HepG2 (cell line): Measurements from ENCODE around the gene MAPK12. TPM values are rescaled to one million over a fixed set of nuclear protein-coding genes. Genes with fewer than 3 reads are reported as not detected.

Source experiments
- AKAP8 ChIP-seq: sonication (generic); formaldehyde crosslinking; IDR thresholded peaks from 2 replicates; pipeline ENCODE4 v1.5.1; 2020; ENCODE audit warnings: mild to moderate bottlenecking, missing genetic modification reagents
- ATF4 ChIP-seq, 2 experiments: fragments of 450-650 bp in 1 of 2; sonication (generic) in 1 of 2; formaldehyde crosslinking; IDR thresholded peaks; 2 replicates each; pipeline versions ENCODE4 v1.5.0 to v1.8.0; 2020 to 2022; ENCODE audit warnings: mild to moderate bottlenecking in 1 of 2, missing genetic modification reagents in 1 of 2
- BATF2 ChIP-seq: sonication (generic); formaldehyde crosslinking; IDR thresholded peaks from 2 replicates; pipeline ENCODE4 v1.8.0; 2022; ENCODE audit warnings: mild to moderate bottlenecking, missing genetic modification reagents, moderate library complexity
- CENPX ChIP-seq: sonication (generic); formaldehyde crosslinking; IDR thresholded peaks from 2 replicates; pipeline ENCODE4 v1.9.0; 2021; ENCODE audit warnings: mild to moderate bottlenecking, missing genetic modification reagents, moderate library complexity
- DMAP1 ChIP-seq: IDR thresholded peaks from 2 replicates; pipeline ENCODE4 v1.6.1; 2016
- DMTF1 ChIP-seq: sonication (generic); formaldehyde crosslinking; IDR thresholded peaks from 2 replicates; pipeline ENCODE4 v1.4.0; 2020; ENCODE audit warnings: mild to moderate bottlenecking, missing genetic modification reagents
- GLMP ChIP-seq: sonication (generic); formaldehyde crosslinking; IDR thresholded peaks from 2 replicates; pipeline ENCODE4 v1.9.0; 2021; ENCODE audit warnings: missing genetic modification reagents, mild to moderate bottlenecking, borderline replicate concordance
- HMG20B ChIP-seq: conservative IDR thresholded peaks from 2 replicates; pipeline ENCODE4 v1.6.1; 2016; ENCODE audit warnings: missing genetic modification reagents, missing compliant biosample characterization
- HNF4G ChIP-seq, 2 experiments: sonication (generic) in 1 of 2; formaldehyde crosslinking in 1 of 2; IDR thresholded peaks; 2 replicates each; pipeline versions ENCODE4 v1.4.0 to v1.6.1; 2011 to 2020; ENCODE audit warnings: borderline replicate concordance in 2 of 2, low read depth in 2 of 2, mild to moderate bottlenecking in 2 of 2, low read length in 1 of 2, missing genetic modification reagents in 1 of 2, moderate library complexity in 1 of 2
- KLF13 ChIP-seq: sonication (generic); formaldehyde crosslinking; IDR thresholded peaks from 2 replicates; pipeline ENCODE4 v1.4.0; 2020; ENCODE audit warnings: mild to moderate bottlenecking, missing genetic modification reagents
- MNT ChIP-seq: fragments of 450-650 bp; IDR thresholded peaks from 2 replicates; pipeline ENCODE4 v1.6.1; 2016
- MXD4 ChIP-seq: IDR thresholded peaks from 2 replicates; pipeline ENCODE4 v1.6.1; 2016; ENCODE audit warnings: mild to moderate bottlenecking, missing biosample characterization, missing genetic modification reagents
- NR2F1 ChIP-seq, 2 experiments: fragments of 450-650 bp in 1 of 2; formaldehyde crosslinking in 1 of 2; IDR thresholded peaks; 2 replicates each; pipeline versions ENCODE4 v1.5.0 to v1.6.1; 2016 to 2020; ENCODE audit warnings: mild to moderate bottlenecking in 1 of 2, missing compliant biosample characterization in 1 of 2, missing genetic modification reagents in 1 of 2, moderate library complexity in 1 of 2
- POLR2AphosphoS5 ChIP-seq: IDR thresholded peaks from 2 replicates; pipeline ENCODE4 v1.6.1; 2012; ENCODE audit warnings: low read depth, low read length
- SATB2 ChIP-seq: sonication (generic); formaldehyde crosslinking; IDR thresholded peaks from 2 replicates; pipeline ENCODE4 v1.5.0; 2020; ENCODE audit warnings: missing genetic modification reagents
- SKI ChIP-seq: fragments of 450-650 bp; IDR thresholded peaks from one replicate; pipeline ENCODE4 v1.6.1; 2018; ENCODE audit warnings: mild to moderate bottlenecking; ENCODE audit not compliant: partially characterized antibody
- SP1 ChIP-seq, 2 experiments: fragments of 450-650 bp in 1 of 2; sonication (generic) in 1 of 2; formaldehyde crosslinking in 1 of 2; IDR thresholded peaks; 2 replicates each; pipeline versions ENCODE4 v1.4.0 to v1.6.1; 2016 to 2020; ENCODE audit warnings: missing genetic modification reagents in 1 of 2
- ZNF550 ChIP-seq: sonication (generic); formaldehyde crosslinking; IDR thresholded peaks from 2 replicates; pipeline ENCODE4 v1.4.0; 2020; ENCODE audit warnings: mild to moderate bottlenecking, missing genetic modification reagents, borderline replicate concordance
- ZNF569 ChIP-seq: sonication (generic); formaldehyde crosslinking; IDR thresholded peaks from 2 replicates; pipeline ENCODE4 v1.5.0; 2020; ENCODE audit warnings: mild to moderate bottlenecking, missing genetic modification reagents, moderate library complexity, borderline replicate concordance
- polyA plus RNA-seq, 8 experiments: library from polyadenylated mRNA; depleted of rRNA in 3 of 8; stranded (reverse) in 7 of 8; unstranded in 1 of 8; fragments of >200 nt; fragmentation: Illumina TruSeq in 4 of 8; extraction: Trizol in 4 of 8; gene quantifications; 2 replicates each; pipeline versions ENCODE4 v1.2.1 to v1.2.3, GENCODE V29; 2011 to 2016; ENCODE audit warnings: low read depth in 4 of 8, missing spikeins in 1 of 8, mixed read lengths in 1 of 8; ENCODE audit not compliant: insufficient read depth in 1 of 8
- total RNA-seq, 5 experiments: library from RNA; depleted of rRNA; stranded (reverse); fragments of >200 nt; fragmentation: Illumina TruSeq; extraction: Trizol; gene quantifications; 2 replicates each; pipeline ENCODE4 v1.2.3, GENCODE V29; 2016; ENCODE audit warnings: low read depth in 1 of 5

The MAPK12 gene
- total and polyA plus RNA-seq, 2 of the 13 experiments (the other 11 are each of a cell fraction or from before 2014, with no cell fraction given), result 22.2 to 23.3 TPM

- TF ChIP-seq HNF4G (IDR thresholded peaks at IDR 0.05; ENCODE audit: borderline replicate concordance, low read depth, low read length), result no peak
- TF ChIP-seq HNF4G (CRISPR knock-in tag; IDR thresholded peaks at IDR 0.05; ENCODE audit: borderline replicate concordance, low read depth), result no peak
- no peak for TF ChIP-seq CENPX (CRISPR knock-in tag)
- no peak for TF ChIP-seq DMTF1 (CRISPR knock-in tag)
- no peak for TF ChIP-seq KLF13 (CRISPR knock-in tag)
- TF ChIP-seq BATF2 (CRISPR knock-in tag), result no peak
- no peak for TF ChIP-seq MNT
- TF ChIP-seq SP1 (IDR thresholded peaks at IDR 0.05), result no peak
- peak; percentile 42; the same call in 1 of the 2 replicates for TF ChIP-seq SP1 (CRISPR knock-in tag; IDR thresholded peaks at IDR 0.05)
- TF ChIP-seq ZNF550, result no peak
- no peak for TF ChIP-seq GLMP (CRISPR knock-in tag)
- peak; percentile 52; the same call in 1 of the 2 replicates for TF ChIP-seq POLR2AphosphoS5
- TF ChIP-seq MXD4 (CRISPR knock-in tag), result no peak
- peak; percentile 100 for TF ChIP-seq AKAP8 (CRISPR knock-in tag)
- no peak for TF ChIP-seq DMAP1 (CRISPR knock-in tag)
- no peak for TF ChIP-seq SATB2 (CRISPR knock-in tag)
- TF ChIP-seq SKI, result no peak
- TF ChIP-seq HMG20B, result no peak
- no peak for TF ChIP-seq NR2F1 (CRISPR knock-in tag; IDR thresholded peaks at IDR 0.05)
- no peak for TF ChIP-seq ATF4 (CRISPR knock-in tag; IDR thresholded peaks at IDR 0.05)
- TF ChIP-seq ZNF569, result no peak
These were observed 10.7 kb downstream of the MAPK12 start, which contains the start of gene HDAC10 (continued) for GRCh38 chr22:50250555-50251476.
